ENCODE results near the gene ATP7B.
"Not testable (repeated sequence)": the region's sequence is repeated elsewhere in the genome, so short reads cannot be mapped to it uniquely, and the experiment has no call there.

The ATP7B gene

GRCh38 chr13:52006523-52007245 lies 4.6 kb downstream of the ATP7B start:
- DNase-seq (ENCODE audit: low read depth), result no peak

GRCh38 chr13:52005841-52006522 lies 5.3 kb downstream of the ATP7B start:
- DNase-seq (ENCODE audit: low read depth), result no peak

GRCh38 chr13:52004511-52005170 lies 6.6 kb downstream of the ATP7B start:
- no peak for DNase-seq (ENCODE audit: low read depth)

DNA sequence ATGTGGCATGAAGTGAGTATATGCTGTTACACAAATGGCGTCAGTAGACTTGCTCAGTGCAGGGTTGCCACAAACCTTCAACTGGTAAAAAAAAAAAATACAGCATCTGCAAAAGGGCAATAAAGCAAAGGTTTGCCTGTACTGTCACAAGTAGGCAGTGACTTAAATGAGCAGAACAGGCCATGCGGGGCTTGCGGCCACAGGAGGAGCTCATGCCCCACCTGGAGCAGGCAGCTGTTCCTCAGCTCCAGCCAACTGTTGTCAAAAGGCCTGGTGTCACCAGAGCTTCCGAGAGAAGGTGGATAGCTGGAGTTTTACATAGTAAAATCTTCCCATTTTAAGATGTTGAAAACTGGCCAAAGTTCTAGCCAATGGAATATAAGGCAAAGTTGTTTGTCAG lies 7.7 kb downstream of the ATP7B start:
- DNase-seq (ENCODE audit: low read depth), result no peak

- no peak for DNase-seq (ENCODE audit: low read depth)
These were observed 8.9 kb downstream of the ATP7B start for GRCh38 chr13:52002361-52002760.

DNA sequence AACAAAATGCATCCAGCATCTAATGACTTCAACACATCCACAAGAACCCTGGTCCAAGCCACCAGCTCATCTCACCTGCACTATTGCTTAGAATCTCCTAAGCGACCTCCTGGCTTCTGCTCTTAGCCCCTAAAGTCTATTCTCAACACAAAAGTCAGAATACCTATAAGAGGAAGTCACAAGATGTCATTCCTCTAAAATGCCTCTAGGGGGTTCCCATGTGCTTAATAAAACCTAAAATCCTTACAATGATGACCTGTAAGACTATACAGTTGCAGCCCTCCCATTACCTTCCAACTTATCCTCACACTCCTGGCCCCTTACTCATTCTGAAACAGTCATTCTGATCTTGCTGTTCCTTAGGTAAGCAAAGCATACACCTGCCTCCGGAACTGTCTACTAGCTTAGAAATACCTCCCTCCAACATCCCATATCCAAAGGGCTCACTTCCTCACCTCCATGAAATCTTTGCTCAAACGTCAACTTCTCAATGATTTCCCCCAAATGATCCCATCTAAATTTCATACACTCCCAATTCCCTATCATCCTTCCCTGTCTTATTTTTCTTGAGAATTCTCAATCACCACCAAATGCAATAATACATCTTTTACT lies 10.0 kb downstream of the ATP7B start:
- no peak for DNase-seq (ENCODE audit: low read depth)

DNA sequence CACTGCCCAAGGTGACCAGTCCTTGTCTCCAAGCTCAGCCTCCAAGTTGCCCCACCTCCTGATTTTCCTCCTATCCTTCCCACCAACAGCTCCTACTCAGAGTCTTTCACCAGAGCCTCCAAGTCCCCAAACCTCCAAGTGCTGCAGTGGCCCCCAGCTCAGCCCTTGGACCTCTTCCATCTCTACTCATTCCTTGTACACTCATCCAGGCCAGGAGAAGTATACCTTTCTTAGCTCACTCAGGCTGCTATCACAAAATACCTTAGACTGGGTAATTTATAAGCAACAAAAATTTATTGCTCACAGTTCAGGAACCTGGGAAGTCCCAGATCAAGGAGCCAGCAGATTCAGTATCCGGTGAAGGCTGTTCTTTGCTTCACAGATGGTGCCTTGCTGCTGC lies 11.3 kb downstream of the ATP7B start:
- DNase-seq (ENCODE audit: low read depth), result no peak

DNA sequence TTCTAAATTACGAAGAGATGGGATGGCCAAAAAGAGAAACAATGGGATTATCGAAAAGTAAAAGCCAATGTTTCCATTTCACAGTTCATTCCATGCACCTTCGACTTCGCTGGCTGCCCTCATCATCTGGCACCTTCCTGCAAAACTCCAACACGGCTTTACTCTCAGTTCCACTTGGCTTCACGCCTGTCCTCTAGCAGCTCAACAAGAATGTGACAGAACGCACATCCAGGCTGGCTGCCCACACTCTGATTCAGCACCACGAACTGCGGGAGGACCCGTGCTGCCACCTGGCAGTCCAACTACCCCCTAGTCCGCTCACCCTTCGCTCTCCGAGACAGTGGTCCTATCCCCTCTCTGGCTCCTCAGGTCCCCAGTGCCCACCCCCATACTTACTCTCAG lies 11.7 kb downstream of the ATP7B start:
- DNase-seq (ENCODE audit: low read depth), result no peak

DNA sequence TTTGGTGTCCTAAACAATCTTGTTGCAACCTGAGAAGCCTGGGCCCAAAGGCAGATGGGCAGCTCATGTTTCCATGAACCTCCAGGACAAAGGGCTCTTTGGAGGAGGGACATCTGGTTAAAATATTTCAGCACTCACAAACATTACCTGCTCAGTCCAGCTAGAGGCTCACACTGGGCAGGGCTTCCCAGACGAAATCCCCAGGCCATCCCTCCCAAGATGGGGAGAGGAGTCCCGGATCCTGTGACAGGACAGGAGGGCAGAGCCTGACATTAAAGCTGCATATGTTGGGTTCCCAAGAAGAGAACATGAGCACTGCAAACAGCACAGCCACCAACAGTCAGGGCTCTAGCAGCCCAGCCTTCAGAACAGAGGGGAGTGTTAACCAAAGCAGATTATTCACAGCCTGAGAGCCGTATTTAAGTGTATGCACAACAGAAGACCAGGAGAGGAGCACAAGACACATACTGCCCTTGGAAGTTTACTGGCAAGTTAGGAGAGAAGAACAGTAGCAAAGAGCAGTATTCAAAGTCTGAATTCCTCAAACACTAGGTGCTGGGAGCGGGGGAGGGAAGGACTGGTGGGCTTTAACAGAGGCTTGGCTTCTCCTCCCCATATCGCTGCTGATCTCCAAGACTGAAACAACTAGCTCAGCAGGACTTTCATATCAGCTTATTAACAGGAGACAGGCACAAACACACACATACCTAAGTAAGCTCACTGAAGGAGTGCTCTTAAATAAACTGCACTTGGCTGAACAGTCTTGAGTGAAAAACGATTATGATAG lies 12.3 kb downstream of the ATP7B start:
- DNase-seq (ENCODE audit: low read depth), result no peak

- DNase-seq (ENCODE audit: low read depth), result no peak
These were observed 13.5 kb downstream of the ATP7B start for GRCh38 chr13:51997641-51998330.

GRCh38 chr13:51997186-51997585 lies 14.1 kb downstream of the ATP7B start:
- no peak for DNase-seq (ENCODE audit: low read depth)

DNA sequence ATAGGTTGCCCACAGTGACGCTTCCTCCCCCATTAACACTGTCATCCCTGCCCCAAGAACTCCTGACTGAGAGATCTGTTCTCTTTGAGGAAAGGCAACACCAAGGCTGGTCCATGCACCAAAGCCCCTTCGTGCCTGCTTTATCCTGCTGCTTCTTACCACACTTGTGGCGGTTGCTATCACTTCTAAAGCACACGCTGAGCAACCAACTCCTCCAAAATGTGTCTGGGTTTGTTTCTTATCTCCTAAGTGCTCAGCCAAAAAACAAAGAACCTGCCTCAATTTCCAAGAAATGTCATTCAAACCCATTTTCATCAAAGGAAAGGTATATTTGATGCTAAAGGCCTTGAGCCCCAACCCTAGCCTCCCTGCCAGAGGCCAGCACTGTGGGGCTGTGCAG lies 14.6 kb downstream of the ATP7B start:
- no peak for DNase-seq (ENCODE audit: low read depth)

- DNase-seq (ENCODE audit: low read depth), result no peak
These were observed 15.3 kb downstream of the ATP7B start for GRCh38 chr13:51995677-51996551.

- no peak for DNase-seq (ENCODE audit: low read depth)
These were observed 17.5 kb downstream of the ATP7B start for GRCh38 chr13:51993713-51994112.

- DNase-seq (ENCODE audit: low read depth), result no peak
These were observed 22.1 kb downstream of the ATP7B start for GRCh38 chr13:51988988-51989618.

DNA sequence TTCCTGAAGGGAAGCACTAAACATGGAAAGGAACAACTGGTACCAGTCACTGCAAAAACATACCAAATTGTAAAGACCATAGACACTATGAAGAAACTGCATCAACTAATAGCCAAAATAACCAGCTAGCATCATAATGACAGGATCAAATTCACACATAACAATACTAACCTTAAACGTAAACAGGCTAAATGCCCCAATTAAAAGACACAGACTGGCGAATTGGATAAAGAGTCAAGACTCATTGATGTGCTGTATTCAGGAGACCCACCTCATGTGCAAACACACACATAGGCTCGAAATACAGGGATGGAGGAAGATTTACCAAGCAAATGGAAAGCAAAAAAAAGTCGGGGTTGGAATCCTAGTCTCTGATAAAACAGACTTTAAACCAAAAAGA lies 26.3 kb downstream of the ATP7B start:
- not testable (repeated sequence) for DNase-seq (ENCODE audit: low read depth)

DNA sequence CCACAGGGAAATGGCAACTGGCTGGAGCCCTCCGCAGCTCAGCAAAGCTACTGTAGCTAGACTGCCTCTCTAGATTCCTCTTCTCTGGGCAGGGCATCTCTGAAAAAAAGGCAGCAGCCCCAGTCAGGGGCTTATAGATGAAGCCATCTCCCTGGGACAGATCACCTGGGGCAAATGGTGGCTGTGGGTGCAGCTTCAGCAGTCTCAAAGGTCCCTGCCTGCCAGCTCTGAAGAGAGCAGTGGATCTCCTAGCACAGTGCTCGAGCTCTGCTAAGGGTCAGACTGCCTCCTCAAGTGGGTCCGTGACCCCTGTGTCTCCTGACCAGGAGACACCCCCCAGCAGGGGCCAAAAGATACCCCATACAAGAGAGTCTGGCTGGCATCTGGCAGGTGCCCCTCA lies 28.0 kb downstream of the ATP7B start:
- not testable (repeated sequence) for DNase-seq (ENCODE audit: low read depth)

- no peak for DNase-seq (ENCODE audit: low read depth)
These were observed 29.9 kb downstream of the ATP7B start for GRCh38 chr13:51981355-51981754.

DNA sequence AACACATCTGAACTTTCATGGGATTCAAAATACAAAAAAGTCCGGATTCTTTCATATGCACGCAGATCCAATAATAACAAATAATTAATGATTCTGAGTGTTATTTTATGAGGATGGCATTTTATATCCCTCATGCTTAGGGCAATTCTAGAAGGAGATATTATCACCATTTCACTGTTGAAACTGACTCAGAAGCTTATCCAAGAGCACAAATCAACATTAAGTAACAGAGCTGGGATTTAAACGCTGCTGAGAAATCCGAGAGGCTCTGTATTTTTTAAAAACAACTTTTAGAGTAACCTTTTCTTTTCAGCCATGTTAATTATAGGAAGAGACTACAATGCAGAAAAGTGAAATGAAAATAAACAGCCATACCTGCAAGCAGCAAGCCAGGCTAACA lies 30.3 kb downstream of the ATP7B start:
- no peak for DNase-seq (ENCODE audit: low read depth)

Data from T follicular helper cell (primary cell).